Stimulated activated CD8-positive, alpha-beta memory T cell treated with anti-CD3 and anti-CD28 coated beads, Interleukin-4, amount 100 ng/mL, for 4 hours (primary cell): ENCODE data around the gene CLCN1.
"Not testable (repeated sequence)": the region's sequence is repeated elsewhere in the genome, so short reads cannot be mapped to it uniquely, and the experiment has no call there.

ENCODE experiments used
- DNase-seq, 2 donors: peaks; one replicate each; pipeline ENCODE4 v3.0.0-alpha.2; 2020; ENCODE audit warnings: low read depth in 2 of 2, low spot score in 1 of 2

The CLCN1 gene

GRCh38 chr7:143383642-143383957, 67.7 kb downstream of the CLCN1 start:
- DNase-seq: no peak

GRCh38 chr7:143384148-143384547, 68.2 kb downstream of the CLCN1 start:
- no peak for DNase-seq

- no peak for DNase-seq
Observed at GRCh38 chr7:143384661-143385631, 69.0 kb downstream of the CLCN1 start.

GRCh38 chr7:143385891-143386781, 70.2 kb downstream of the CLCN1 start:
- no peak for DNase-seq

- no peak for DNase-seq
Observed at GRCh38 chr7:143387156-143387975, 71.5 kb downstream of the CLCN1 start.

GRCh38 chr7:143388051-143388450, 72.1 kb downstream of the CLCN1 start:
- no peak for DNase-seq

GRCh38 chr7:143388491-143389101, 72.7 kb downstream of the CLCN1 start:
- no peak for DNase-seq

GRCh38 chr7:143389316-143390103, 73.6 kb downstream of the CLCN1 start:
- DNase-seq: no peak

GRCh38 chr7:143390104-143390772, 74.3 kb downstream of the CLCN1 start:
- no peak for DNase-seq

GRCh38 chr7:143390773-143391317, 74.9 kb downstream of the CLCN1 start:
- no peak for DNase-seq

- no peak for DNase-seq
Observed at GRCh38 chr7:143391462-143392404, 75.8 kb downstream of the CLCN1 start.

- not testable (repeated sequence) for DNase-seq
Observed at GRCh38 chr7:143392427-143392826, 76.5 kb downstream of the CLCN1 start.

- DNase-seq: no peak
Observed at GRCh38 chr7:143392875-143393266, 77.0 kb downstream of the CLCN1 start.

GRCh38 chr7:143393267-143394041, 77.5 kb downstream of the CLCN1 start:
- DNase-seq: no peak

GRCh38 chr7:143394068-143394467, 78.2 kb downstream of the CLCN1 start:
- no peak for DNase-seq

GRCh38 chr7:143394777-143395176, 78.9 kb downstream of the CLCN1 start:
- DNase-seq: no peak
